Measurements from ENCODE around the gene TEF. TPM values are rescaled to one million over a fixed set of nuclear protein-coding genes. Genes with fewer than 3 reads are reported as not detected.

Gene TEF, protein sequence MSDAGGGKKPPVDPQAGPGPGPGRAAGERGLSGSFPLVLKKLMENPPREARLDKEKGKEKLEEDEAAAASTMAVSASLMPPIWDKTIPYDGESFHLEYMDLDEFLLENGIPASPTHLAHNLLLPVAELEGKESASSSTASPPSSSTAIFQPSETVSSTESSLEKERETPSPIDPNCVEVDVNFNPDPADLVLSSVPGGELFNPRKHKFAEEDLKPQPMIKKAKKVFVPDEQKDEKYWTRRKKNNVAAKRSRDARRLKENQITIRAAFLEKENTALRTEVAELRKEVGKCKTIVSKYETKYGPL
- total RNA-seq (2021): 3.9 and 8.0 TPM in 2 replicates
- Bru-seq, nascent RNA: percentile 44 among the genes with signal in this experiment
- percentile 54 among the genes with signal in this experiment for BruChase-seq, experiment 1, labeled RNA remaining after a 2-hour chase
- percentile 45 among the genes with signal in this experiment for BruChase-seq, experiment 2, labeled RNA remaining after a 6-hour chase
- long read RNA-seq, full-length matches to known transcripts: 1 of 3 reads
- long read RNA-seq, partial matches to known transcripts: 0 of 3 reads
- long read RNA-seq, other reads (novel, unspliced or antisense): 2 of 3 reads

DNA sequence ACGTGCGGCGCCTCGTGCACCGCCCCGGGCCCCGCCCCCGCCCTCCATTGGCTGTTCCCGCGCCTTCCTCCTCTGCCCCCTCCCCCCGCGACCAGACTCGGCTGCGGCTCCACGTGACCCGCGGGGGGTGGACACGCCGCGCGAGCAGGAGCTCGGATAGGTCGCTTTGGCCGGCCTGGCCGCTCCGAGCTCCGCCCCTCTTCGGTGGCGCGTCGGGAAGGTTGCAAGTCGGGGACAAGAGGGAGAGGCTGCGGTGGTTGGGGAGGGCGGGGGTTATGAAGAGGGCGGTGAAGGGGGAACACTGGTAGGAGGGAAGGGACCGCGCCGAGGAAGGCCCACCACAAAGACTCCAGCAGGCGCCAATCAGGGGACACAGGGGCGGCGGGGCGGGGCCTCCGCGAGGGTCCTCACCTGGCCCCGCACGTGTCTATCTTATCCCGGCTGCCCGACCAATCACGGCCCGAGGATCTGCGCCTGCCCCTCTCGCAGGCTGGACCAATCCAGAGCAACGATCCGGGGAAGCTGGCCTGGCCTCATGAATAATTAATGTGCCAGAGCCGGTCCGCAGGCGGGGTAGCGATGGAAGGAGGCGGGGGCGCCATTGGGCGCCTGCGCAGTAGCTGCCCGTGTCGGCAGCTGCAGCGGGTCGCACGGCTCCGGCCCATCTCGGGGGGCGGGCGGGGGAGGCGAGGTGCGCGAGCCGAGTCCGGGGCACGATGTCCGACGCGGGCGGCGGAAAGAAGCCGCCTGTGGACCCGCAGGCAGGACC lies at the start of gene TEF:
Gene TEF, plus strand, starts transcription at position 614 of the 769 bp plus-strand sequence. Its CDS starts 103 bp downstream, at position 717.
- POLR2A ChIA-PET (ENCODE audit: low non-redundant PET): interaction anchor here (0.6 to 0.9 kb wide), 8 partner anchors 29 to 576 kb away, joined by 3 to 7 read pairs (median 5); partner anchors contain the start of gene PMM1
- peak within 1 kb of the TSS; percentile 91 for H3K27ac ChIP-seq (ENCODE audit: low read depth, low read length, poor library complexity, severe bottlenecking)
- CTCF ChIA-PET: interaction anchor here (0.6 to 1.3 kb wide), 5 partner anchors 14 to 208 kb away, joined by 3 to 7 read pairs (median 4); partner anchors contain the start of gene PMM1
- peaks cover 22% of the 10 kb centered on the region for H3K4me1 ChIP-seq (ENCODE audit: insufficient read depth, low read length, poor library complexity, severe bottlenecking)
- intact Hi-C loops (cut with micrococcal nuclease; ENCODE audit: unreplicated experiment): no loop called here
- peak; percentile 99 for DNase-seq (ENCODE audit: low spot score)
- TF ChIP-seq, protein P1, sequence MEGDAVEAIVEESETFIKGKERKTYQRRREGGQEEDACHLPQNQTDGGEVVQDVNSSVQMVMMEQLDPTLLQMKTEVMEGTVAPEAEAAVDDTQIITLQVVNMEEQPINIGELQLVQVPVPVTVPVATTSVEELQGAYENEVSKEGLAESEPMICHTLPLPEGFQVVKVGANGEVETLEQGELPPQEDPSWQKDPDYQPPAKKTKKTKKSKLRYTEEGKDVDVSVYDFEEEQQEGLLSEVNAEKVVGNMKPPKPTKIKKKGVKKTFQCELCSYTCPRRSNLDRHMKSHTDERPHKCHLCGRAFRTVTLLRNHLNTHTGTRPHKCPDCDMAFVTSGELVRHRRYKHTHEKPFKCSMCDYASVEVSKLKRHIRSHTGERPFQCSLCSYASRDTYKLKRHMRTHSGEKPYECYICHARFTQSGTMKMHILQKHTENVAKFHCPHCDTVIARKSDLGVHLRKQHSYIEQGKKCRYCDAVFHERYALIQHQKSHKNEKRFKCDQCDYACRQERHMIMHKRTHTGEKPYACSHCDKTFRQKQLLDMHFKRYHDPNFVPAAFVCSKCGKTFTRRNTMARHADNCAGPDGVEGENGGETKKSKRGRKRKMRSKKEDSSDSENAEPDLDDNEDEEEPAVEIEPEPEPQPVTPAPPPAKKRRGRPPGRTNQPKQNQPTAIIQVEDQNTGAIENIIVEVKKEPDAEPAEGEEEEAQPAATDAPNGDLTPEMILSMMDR (conservative IDR thresholded peaks at IDR 0.05; ENCODE audit: low read depth, low read length): no peak
- TF ChIP-seq EZH2 (IDR thresholded peaks at IDR 0.05; ENCODE audit: borderline replicate concordance, low read depth, low read length, poor library complexity, severe bottlenecking): no peak
- H3K4me3 ChIP-seq (ENCODE audit: low read depth, low read length, poor library complexity, severe bottlenecking): peak within 1 kb of the TSS; percentile 77
- no TSS peak for BruUV-seq (replicated peaks)
- no peaks in the 10 kb centered on the region for H3K27me3 ChIP-seq (replicated peaks; ENCODE audit: insufficient read depth, low read depth, low read length, poor library complexity)
- H3K9me3 ChIP-seq (ENCODE audit: low read depth, low read length, poor library complexity, severe bottlenecking): no peaks in the 10 kb centered on the region
- H3K36me3 ChIP-seq (ENCODE audit: insufficient read depth, low read length, poor library complexity, severe bottlenecking): no peaks in the 10 kb centered on the region

DNA sequence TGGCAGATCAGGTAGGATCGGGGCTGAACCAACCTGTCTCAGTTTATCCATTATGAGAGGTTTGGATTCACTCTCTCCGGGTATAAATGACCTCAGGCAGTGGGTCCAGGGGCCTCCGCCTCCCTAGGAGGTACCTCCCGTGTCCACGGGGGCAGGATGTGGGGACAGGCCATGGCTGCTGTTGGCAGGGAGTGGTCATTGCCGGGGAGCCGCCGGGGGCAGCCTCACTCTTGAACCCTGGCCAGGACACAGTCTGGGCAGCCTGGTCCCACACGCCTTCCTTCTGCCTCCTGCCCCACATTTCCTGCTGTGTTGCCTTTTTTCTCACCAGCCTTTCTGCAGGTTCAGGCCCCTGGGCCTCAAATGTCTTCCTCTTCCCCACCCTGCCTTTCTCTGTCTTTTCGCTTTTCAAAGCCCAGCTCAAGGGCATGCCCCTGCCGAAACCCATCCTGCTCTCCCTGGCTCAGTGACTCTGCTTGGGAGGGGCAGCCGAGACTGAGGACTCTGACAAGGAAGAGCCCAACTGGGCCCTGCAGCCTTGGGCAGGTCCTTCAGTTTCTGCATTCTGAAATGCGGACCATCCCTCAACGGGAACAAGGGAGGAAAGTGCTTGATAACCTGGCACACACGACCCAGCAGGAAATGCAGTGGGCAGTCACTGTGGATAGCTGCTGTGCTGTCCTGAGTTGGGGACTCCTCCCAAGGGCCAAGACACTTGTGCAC lies 49.4 kb upstream of the TEF start:
- no TSS peak for BruUV-seq (replicated peaks)
- CTCF ChIA-PET: no interaction called here
- peaks cover 41% of the 10 kb centered on the region for H3K36me3 ChIP-seq (ENCODE audit: insufficient read depth, low read length, poor library complexity, severe bottlenecking)

More for the DNA sequence above, 49.4 kb upstream of the TEF start:
- TF ChIP-seq, protein P1 (conservative IDR thresholded peaks at IDR 0.05; ENCODE audit: low read depth, low read length): no peak
- no peak for TF ChIP-seq EZH2 (IDR thresholded peaks at IDR 0.05; ENCODE audit: borderline replicate concordance, low read depth, low read length, poor library complexity, severe bottlenecking)
- no peak overlapping the region for H3K4me3 ChIP-seq (ENCODE audit: low read depth, low read length, poor library complexity, severe bottlenecking)
- no peaks in the 10 kb centered on the region for H3K4me1 ChIP-seq (ENCODE audit: insufficient read depth, low read length, poor library complexity, severe bottlenecking)
- POLR2A ChIA-PET (ENCODE audit: low non-redundant PET): no interaction called here
- H3K9me3 ChIP-seq (ENCODE audit: low read depth, low read length, poor library complexity, severe bottlenecking): no peaks in the 10 kb centered on the region
- intact Hi-C loops (cut with micrococcal nuclease; ENCODE audit: unreplicated experiment): no loop called here
- H3K27me3 ChIP-seq (replicated peaks; ENCODE audit: insufficient read depth, low read depth, low read length, poor library complexity): no peaks in the 10 kb centered on the region
- no peak for DNase-seq (ENCODE audit: low spot score)
- H3K27ac ChIP-seq (ENCODE audit: low read depth, low read length, poor library complexity, severe bottlenecking): no peak overlapping the region
